ENCODE measurements around the gene EIF5.
A peak's percentile ranks its signal among the peaks of the same experiment; 100 is the strongest.

EIF5 gene

GRCh38 chr14:103361867-103362266, 27.8 kb downstream of the EIF5 start:
- DNase-seq (ENCODE audit: low read depth in 3 of 3, low spot score in 1 of 3) = no peak

- no peak for DNase-seq (ENCODE audit: low read depth in 3 of 3, low spot score in 1 of 3)
Measured at GRCh38 chr14:103362780-103363179, 28.7 kb downstream of the EIF5 start.

- DNase-seq (ENCODE audit: low read depth in 3 of 3, low spot score in 1 of 3) = no peak
Measured at GRCh38 chr14:103366741-103367140, 32.7 kb downstream of the EIF5 start.

- no peak for DNase-seq (ENCODE audit: low read depth in 3 of 3, low spot score in 1 of 3)
Measured at GRCh38 chr14:103367995-103368394, 34.0 kb downstream of the EIF5 start.

- DNase-seq (ENCODE audit: low read depth in 3 of 3, low spot score in 1 of 3) = no peak
Measured at GRCh38 chr14:103370087-103370486, 36.0 kb downstream of the EIF5 start.

- DNase-seq (ENCODE audit: low read depth in 3 of 3, low spot score in 1 of 3) = no peak
Measured at GRCh38 chr14:103372017-103372416, 38.0 kb downstream of the EIF5 start.

- DNase-seq (ENCODE audit: low read depth in 3 of 3, low spot score in 1 of 3) = no peak
Measured at GRCh38 chr14:103372552-103373304, 38.7 kb downstream of the EIF5 start.

GRCh38 chr14:103374121-103374520, 40.1 kb downstream of the EIF5 start:
- DNase-seq (ENCODE audit: low read depth in 3 of 3, low spot score in 1 of 3) = no peak

- DNase-seq (ENCODE audit: low read depth in 3 of 3, low spot score in 1 of 3) = no peak
Measured at GRCh38 chr14:103377522-103378037, 43.5 kb downstream of the EIF5 start.

GRCh38 chr14:103378038-103378854, 44.2 kb downstream of the EIF5 start:
- no peak for DNase-seq (ENCODE audit: low read depth in 3 of 3, low spot score in 1 of 3)

GRCh38 chr14:103380719-103381377, 46.8 kb downstream of the EIF5 start:
- DNase-seq (ENCODE audit: low read depth in 3 of 3, low spot score in 1 of 3) = no peak

GRCh38 chr14:103382376-103382775, 48.3 kb downstream of the EIF5 start:
- no peak for DNase-seq (ENCODE audit: low read depth in 3 of 3, low spot score in 1 of 3)

- peak in 1 of 3 donors; percentile 1 for DNase-seq (ENCODE audit: low read depth in 3 of 3, low spot score in 1 of 3)
Measured at GRCh38 chr14:103384450-103385151, 50.6 kb downstream of the EIF5 start.

GRCh38 chr14:103385152-103385928, 51.3 kb downstream of the EIF5 start, which contains the start of gene MARK3:
TSS of gene MARK3 (plus strand) at chr14:103385415. CDS start at chr14:103386030, 615 bp downstream.
- peak; percentile 88 to 91 (median 90) for DNase-seq (ENCODE audit: low read depth in 3 of 3, low spot score in 1 of 3)

GRCh38 chr14:103385929-103386712, 52.1 kb downstream of the EIF5 start:
- DNase-seq (ENCODE audit: low read depth in 3 of 3, low spot score in 1 of 3) = peak in 1 of 3 donors; percentile 5

GRCh38 chr14:103386713-103387329, 52.8 kb downstream of the EIF5 start:
- no peak for DNase-seq (ENCODE audit: low read depth in 3 of 3, low spot score in 1 of 3)

GRCh38 chr14:103388664-103389063, 54.6 kb downstream of the EIF5 start:
- no peak for DNase-seq (ENCODE audit: low read depth in 3 of 3, low spot score in 1 of 3)

- DNase-seq (ENCODE audit: low read depth in 3 of 3, low spot score in 1 of 3) = no peak
Measured at GRCh38 chr14:103390605-103391004, 56.6 kb downstream of the EIF5 start.

- no peak for DNase-seq (ENCODE audit: low read depth in 3 of 3, low spot score in 1 of 3)
Measured at GRCh38 chr14:103391048-103391447, 57.0 kb downstream of the EIF5 start.
